Chondrocyte (in vitro differentiated cells): ENCODE measurements around the gene HSD17B8. TPM values are rescaled to one million over a fixed set of nuclear protein-coding genes. Genes with fewer than 3 reads are reported as not detected.

Source experiments
- DNase-seq: peaks from one replicate; pipeline ENCODE4 v3.0.0; 2021; ENCODE audit warnings: mixed read lengths, low spot score
- H3K27ac Mint-ChIP-seq: one replicate; pipeline ENCODE4 v1.8.0; 2021; ENCODE audit warnings: mild to moderate bottlenecking, moderate library complexity, mixed read lengths; ENCODE audit not compliant: unreplicated experiment
- H3K27me3 Mint-ChIP-seq: 2 replicates; pipeline ENCODE4 v1.8.0; 2021; ENCODE audit warnings: low read depth, mixed read lengths
- H3K36me3 Mint-ChIP-seq: 2 replicates; pipeline ENCODE4 v1.8.0; 2021; ENCODE audit warnings: low read depth, mixed read lengths
- H3K4me1 Mint-ChIP-seq: 2 replicates; pipeline ENCODE4 v1.8.0; 2021; ENCODE audit warnings: low read depth, mild to moderate bottlenecking, mixed read lengths
- H3K4me3 Mint-ChIP-seq: one replicate; pipeline ENCODE4 v1.8.0; 2021; ENCODE audit warnings: mild to moderate bottlenecking, moderate library complexity, mixed read lengths; ENCODE audit not compliant: unreplicated experiment
- H3K9me3 Mint-ChIP-seq: 2 replicates; pipeline ENCODE4 v1.8.0; 2021; ENCODE audit warnings: low read depth, mixed read lengths
- total RNA-seq: library from RNA; stranded (reverse); gene quantifications from 3 replicates; pipeline ENCODE4 v1.2.1, GENCODE V29; 2021
- TF ChIP-seq, protein P1 (sequence below): fragments of 200-600 bp; sonication (generic); IDR thresholded peaks from 2 replicates; pipeline ENCODE4 v1.5.0; 2021; ENCODE audit warnings: antibody characterized with exemption, mild to moderate bottlenecking, moderate library complexity

HSD17B8 gene
- total RNA-seq, 1 donor from 2014 or later = 0.60 TPM

- Mint-ChIP-seq H3K36me3 (no peaks in the 10 kb centered on the region), H3K4me1 (peaks cover 5% of the 10 kb centered on the region), H3K27ac (no peak overlapping the region), H3K9me3 (no peaks in the 10 kb centered on the region), H3K27me3 (peaks cover 28% of the 10 kb centered on the region), H3K4me3 (no peak overlapping the region)
- TF ChIP-seq, protein P1, sequence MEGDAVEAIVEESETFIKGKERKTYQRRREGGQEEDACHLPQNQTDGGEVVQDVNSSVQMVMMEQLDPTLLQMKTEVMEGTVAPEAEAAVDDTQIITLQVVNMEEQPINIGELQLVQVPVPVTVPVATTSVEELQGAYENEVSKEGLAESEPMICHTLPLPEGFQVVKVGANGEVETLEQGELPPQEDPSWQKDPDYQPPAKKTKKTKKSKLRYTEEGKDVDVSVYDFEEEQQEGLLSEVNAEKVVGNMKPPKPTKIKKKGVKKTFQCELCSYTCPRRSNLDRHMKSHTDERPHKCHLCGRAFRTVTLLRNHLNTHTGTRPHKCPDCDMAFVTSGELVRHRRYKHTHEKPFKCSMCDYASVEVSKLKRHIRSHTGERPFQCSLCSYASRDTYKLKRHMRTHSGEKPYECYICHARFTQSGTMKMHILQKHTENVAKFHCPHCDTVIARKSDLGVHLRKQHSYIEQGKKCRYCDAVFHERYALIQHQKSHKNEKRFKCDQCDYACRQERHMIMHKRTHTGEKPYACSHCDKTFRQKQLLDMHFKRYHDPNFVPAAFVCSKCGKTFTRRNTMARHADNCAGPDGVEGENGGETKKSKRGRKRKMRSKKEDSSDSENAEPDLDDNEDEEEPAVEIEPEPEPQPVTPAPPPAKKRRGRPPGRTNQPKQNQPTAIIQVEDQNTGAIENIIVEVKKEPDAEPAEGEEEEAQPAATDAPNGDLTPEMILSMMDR = no peak
- DNase-seq = no peak
These were observed 39.0 kb downstream of the HSD17B8 start for GRCh38 chr6:33243476-33243875.

GRCh38 chr6:33247977-33248642, 43.7 kb downstream of the HSD17B8 start:
- H3K27ac Mint-ChIP-seq = peak overlapping the region; percentile 97
- H3K36me3 Mint-ChIP-seq = peaks cover 9% of the 10 kb centered on the region
- H3K27me3 Mint-ChIP-seq = peaks cover 4% of the 10 kb centered on the region
- peak overlapping the region; percentile 87 for H3K4me3 Mint-ChIP-seq
- TF ChIP-seq, protein P1 = peak; percentile 100
- no peak for DNase-seq
- H3K4me1 Mint-ChIP-seq = peaks cover 43% of the 10 kb centered on the region
- H3K9me3 Mint-ChIP-seq = no peaks in the 10 kb centered on the region

DNA sequence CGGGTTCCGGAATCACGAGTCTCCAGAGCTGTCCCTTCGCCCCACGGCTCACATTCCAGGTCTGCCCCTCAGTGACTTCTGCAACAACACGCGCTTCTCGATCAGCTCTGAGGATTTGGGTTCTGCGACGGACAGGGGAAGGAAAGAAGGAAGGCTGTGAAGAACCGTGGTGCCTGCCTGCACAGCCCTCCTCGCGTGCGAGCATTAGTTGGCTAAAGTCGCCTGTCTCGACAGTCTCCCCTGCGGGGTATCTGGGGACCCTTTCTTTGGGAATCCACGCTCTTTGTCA, 44.1 kb downstream of the HSD17B8 start:
- peak overlapping the region; percentile 87 for H3K4me3 Mint-ChIP-seq
- H3K27ac Mint-ChIP-seq = peak overlapping the region; percentile 97
- H3K27me3 Mint-ChIP-seq = peaks cover 2% of the 10 kb centered on the region
- H3K36me3 Mint-ChIP-seq = peaks cover 9% of the 10 kb centered on the region
- TF ChIP-seq, protein P1 = peak; percentile 69
- H3K9me3 Mint-ChIP-seq = no peaks in the 10 kb centered on the region
- no peak for DNase-seq
- peaks cover 43% of the 10 kb centered on the region for H3K4me1 Mint-ChIP-seq

- Mint-ChIP-seq H3K4me1 (peaks cover 43% of the 10 kb centered on the region), H3K9me3 (no peaks in the 10 kb centered on the region), H3K36me3 (peaks cover 9% of the 10 kb centered on the region), H3K4me3 (peak overlapping the region; percentile 87), H3K27ac (peak overlapping the region; percentile 97), H3K27me3 (no peaks in the 10 kb centered on the region)
- DNase-seq = peak; percentile 97
- TF ChIP-seq, protein P1 = no peak
These were observed 44.7 kb downstream of the HSD17B8 start for GRCh38 chr6:33248932-33249731.

GRCh38 chr6:33249732-33250630, 45.5 kb downstream of the HSD17B8 start:
- H3K9me3 Mint-ChIP-seq = no peaks in the 10 kb centered on the region
- TF ChIP-seq, protein P1 = no peak
- H3K36me3 Mint-ChIP-seq = peaks cover 9% of the 10 kb centered on the region
- peaks cover 43% of the 10 kb centered on the region for H3K4me1 Mint-ChIP-seq
- DNase-seq = no peak
- H3K4me3 Mint-ChIP-seq = peak overlapping the region; percentile 87
- H3K27ac Mint-ChIP-seq = peak overlapping the region; percentile 97
- H3K27me3 Mint-ChIP-seq = no peaks in the 10 kb centered on the region
